Breast epithelium (tissue), 3 donors: ENCODE measurements around the gene GPC6.

ENCODE experiments used
- CTCF ChIP-seq, 3 donors: fragments of 450-650 bp; IDR thresholded peaks; one replicate each; pipeline ENCODE4 v1.5.1; 2016 to 2017; ENCODE audit warnings: antibody characterized with exemption in 3 of 3, mild to moderate bottlenecking in 3 of 3, moderate library complexity in 3 of 3
- POLR2A ChIP-seq: fragments of 450-650 bp; IDR thresholded peaks from one replicate; pipeline ENCODE4 v1.6.1; 2016; ENCODE audit warnings: antibody characterized with exemption, mild to moderate bottlenecking, moderate library complexity
- POLR2AphosphoS5 ChIP-seq, 3 donors: sonication (generic); formaldehyde crosslinking; IDR thresholded peaks; one replicate each; pipeline ENCODE4 v1.6.1; 2017; ENCODE audit warnings: antibody characterized with exemption in 3 of 3

GRCh38 chr13:94318418-94318817 is 1091.8 kb downstream of the GPC6 start:
- TF ChIP-seq CTCF (IDR thresholded peaks at IDR 0.05) (no peak), POLR2A (no peak), POLR2AphosphoS5 (IDR thresholded peaks at IDR 0.05) (no peak)
